ENCODE results near the gene KPNB1.

KPNB1 gene

DNA sequence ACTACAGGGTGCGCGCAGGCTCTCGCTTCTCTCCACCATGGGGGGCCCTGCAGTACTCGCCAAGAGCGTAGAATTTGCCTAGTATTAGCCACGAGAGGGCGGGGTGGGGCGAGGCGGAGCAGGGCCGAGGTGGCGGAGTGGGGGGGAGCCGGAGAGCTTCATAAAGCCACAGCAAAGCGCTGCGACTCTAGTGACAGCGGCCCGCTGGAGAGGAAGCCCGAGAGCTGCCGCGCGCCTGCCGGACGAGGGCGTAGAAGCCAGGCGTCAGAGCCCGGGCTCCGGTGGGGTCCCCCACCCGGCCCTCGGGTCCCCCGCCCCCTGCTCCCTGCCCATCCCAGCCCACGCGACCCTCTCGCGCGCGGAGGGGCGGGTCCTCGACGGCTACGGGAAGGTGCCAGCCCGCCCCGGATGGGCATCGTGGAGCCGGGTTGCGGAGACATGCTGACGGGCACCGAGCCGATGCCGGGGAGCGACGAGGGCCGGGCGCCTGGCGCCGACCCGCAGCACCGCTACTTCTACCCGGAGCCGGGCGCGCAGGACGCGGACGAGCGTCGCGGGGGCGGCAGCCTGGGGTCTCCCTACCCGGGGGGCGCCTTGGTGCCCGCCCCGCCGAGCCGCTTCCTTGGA lies 83.4 kb downstream of the KPNB1 start, which contains the start of gene TBX21:
Gene TBX21 (plus strand): TSS at position 190 of the 627 bp plus-strand sequence. CDS start 219 bp downstream, at position 409.
- FAIRE-seq: no peak

- FAIRE-seq: no peak
Observed at GRCh38 chr17:47733674-47734410, 84.1 kb downstream of the KPNB1 start.

GRCh38 chr17:47735139-47735464 lies 85.4 kb downstream of the KPNB1 start:
- no peak for FAIRE-seq

Measured in A204.1 (cell line).